ENCODE data around the gene ZNF112. TPM values are rescaled to one million over a fixed set of nuclear protein-coding genes. Genes with fewer than 3 reads are reported as not detected.
"Not testable (repeated sequence)": the region's sequence is repeated elsewhere in the genome, so short reads cannot be mapped to it uniquely, and the experiment has no call there.

The ZNF112 gene
- total RNA-seq (2021), result 7.8 and 8.2 TPM in 2 replicates
- percentile 80 among the genes with signal in this experiment for Bru-seq, nascent RNA
- BruChase-seq, experiment 1, labeled RNA remaining after a 2-hour chase, result percentile 94 among the genes with signal in this experiment
- BruChase-seq, experiment 2, labeled RNA remaining after a 6-hour chase, result percentile 66 among the genes with signal in this experiment
- long read RNA-seq, partial matches to known transcripts, result 1 of 6 reads
- long read RNA-seq, other reads (novel, unspliced or antisense), result 1 of 6 reads

DNA sequence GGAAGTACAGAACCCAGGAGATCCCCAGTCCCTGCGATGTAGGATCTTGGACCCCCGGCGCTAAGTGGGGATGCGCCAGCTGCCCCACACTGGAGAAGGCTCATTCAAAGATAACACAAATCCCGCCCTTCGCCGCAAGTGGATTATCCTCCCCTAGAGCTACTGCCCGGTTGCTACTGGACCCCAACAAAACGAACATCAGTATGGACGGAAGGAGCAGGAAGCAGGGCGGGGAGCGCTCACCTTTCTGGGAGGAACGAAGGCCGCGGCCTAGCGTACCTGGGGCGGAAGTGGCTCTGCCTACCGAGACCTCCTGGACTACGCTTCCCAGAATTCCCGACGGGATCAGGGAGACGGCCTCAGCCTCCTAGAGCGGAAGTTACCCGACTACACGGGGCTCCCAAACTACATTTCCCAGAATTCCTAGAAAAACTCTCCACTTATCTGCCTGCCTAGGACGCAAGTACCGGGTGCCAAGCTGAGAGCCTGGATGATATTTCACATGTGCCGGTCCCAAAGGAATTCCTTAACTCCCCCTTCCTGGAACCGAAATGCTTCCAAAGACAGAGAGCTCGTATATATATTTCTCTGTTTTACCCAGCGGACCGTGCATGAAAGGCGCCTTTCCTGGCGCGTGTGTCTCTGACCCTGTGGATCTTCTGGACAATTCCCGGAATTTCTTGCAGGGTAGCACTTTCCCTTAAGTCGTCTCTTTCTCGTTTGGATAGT is at the start of gene ZNF112:
ZNF112 (minus strand) TSS at position 298 of the 729 bp plus-strand sequence. CDS start 16,141 bp downstream, outside the sequence.
- no TSS peak for BruUV-seq (replicated peaks)
- H3K9me3 ChIP-seq (ENCODE audit: low read depth, low read length, poor library complexity, severe bottlenecking), result peaks cover 5% of the 10 kb centered on the region
- intact Hi-C loops (cut with micrococcal nuclease; ENCODE audit: unreplicated experiment), result no loop called here
- peak; percentile 97 for DNase-seq (ENCODE audit: low spot score)
- H3K4me1 ChIP-seq (ENCODE audit: insufficient read depth, low read length, poor library complexity, severe bottlenecking), result no peaks in the 10 kb centered on the region
- TF ChIP-seq, protein P1, sequence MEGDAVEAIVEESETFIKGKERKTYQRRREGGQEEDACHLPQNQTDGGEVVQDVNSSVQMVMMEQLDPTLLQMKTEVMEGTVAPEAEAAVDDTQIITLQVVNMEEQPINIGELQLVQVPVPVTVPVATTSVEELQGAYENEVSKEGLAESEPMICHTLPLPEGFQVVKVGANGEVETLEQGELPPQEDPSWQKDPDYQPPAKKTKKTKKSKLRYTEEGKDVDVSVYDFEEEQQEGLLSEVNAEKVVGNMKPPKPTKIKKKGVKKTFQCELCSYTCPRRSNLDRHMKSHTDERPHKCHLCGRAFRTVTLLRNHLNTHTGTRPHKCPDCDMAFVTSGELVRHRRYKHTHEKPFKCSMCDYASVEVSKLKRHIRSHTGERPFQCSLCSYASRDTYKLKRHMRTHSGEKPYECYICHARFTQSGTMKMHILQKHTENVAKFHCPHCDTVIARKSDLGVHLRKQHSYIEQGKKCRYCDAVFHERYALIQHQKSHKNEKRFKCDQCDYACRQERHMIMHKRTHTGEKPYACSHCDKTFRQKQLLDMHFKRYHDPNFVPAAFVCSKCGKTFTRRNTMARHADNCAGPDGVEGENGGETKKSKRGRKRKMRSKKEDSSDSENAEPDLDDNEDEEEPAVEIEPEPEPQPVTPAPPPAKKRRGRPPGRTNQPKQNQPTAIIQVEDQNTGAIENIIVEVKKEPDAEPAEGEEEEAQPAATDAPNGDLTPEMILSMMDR (conservative IDR thresholded peaks at IDR 0.05; ENCODE audit: low read depth, low read length), result no peak
- no peak for TF ChIP-seq EZH2 (IDR thresholded peaks at IDR 0.05; ENCODE audit: borderline replicate concordance, low read depth, low read length, poor library complexity, severe bottlenecking)
- ChIA-PET CTCF (no interaction called here), POLR2A (ENCODE audit: low non-redundant PET) (no interaction called here)
- H3K27ac ChIP-seq (ENCODE audit: low read depth, low read length, poor library complexity, severe bottlenecking), result peak within 1 kb of the TSS; percentile 39
- no peaks in the 10 kb centered on the region for H3K36me3 ChIP-seq (ENCODE audit: insufficient read depth, low read length, poor library complexity, severe bottlenecking)
- no peaks in the 10 kb centered on the region for H3K27me3 ChIP-seq (replicated peaks; ENCODE audit: insufficient read depth, low read depth, low read length, poor library complexity)
- H3K4me3 ChIP-seq (ENCODE audit: low read depth, low read length, poor library complexity, severe bottlenecking), result peak within 1 kb of the TSS; percentile 64

DNA sequence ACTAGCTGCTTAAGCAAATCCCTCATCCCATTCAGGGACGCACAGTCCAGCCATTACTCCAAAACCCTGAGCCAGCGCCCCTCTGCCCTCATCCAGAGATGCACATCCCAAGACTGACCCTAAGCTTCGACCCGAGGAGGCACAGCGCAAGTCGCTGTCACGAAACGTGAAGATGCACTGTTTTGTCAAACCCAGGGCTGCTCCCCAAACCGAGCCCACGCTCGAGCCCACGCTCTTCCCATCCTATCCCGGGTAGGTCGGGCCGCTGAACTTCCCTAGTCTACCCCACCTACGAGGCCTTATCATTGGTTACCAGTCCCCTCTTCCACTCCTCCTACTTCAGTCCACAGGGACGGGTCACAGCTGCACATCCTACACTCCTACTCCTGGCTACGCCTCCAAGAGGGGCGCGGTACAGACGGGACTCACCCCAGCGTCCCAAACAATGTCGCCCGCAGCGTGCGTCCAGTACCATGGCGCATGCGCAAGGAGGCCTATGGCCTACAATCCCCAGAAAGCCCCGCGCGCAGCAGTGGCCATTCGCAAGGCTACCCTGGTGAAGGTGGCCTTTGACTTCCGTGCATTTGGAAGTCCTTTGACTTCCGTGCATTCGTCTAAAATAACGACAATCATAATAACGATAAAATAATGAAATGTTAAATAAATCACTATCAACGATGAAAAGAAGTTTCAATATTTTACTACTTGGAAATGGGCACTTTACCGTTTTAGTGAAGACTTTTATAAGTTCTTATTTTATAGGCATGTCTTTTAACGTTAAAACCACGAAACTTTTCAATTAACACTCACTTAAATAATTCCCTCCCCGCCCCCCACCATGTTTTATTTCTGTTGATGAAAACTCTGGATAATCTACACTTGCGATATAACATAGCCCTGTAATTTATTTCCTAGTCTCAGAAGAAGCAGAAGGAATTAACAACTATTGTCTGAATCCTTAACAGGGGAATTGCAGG is 44.9 kb upstream of the ZNF112 start, which contains the start of gene ZNF285:
ZNF285 (minus strand) TSS at position 470 of the 977 bp plus-strand sequence. CDS start 4,395 bp downstream, outside the sequence.
- Histone ChIP-seq H3K27ac (ENCODE audit: low read depth, low read length, poor library complexity, severe bottlenecking) (no peak within 1 kb of the TSS), H3K4me3 (ENCODE audit: low read depth, low read length, poor library complexity, severe bottlenecking) (peak within 1 kb of the TSS; percentile 57), H3K4me1 (ENCODE audit: insufficient read depth, low read length, poor library complexity, severe bottlenecking) (no peaks in the 10 kb centered on the region), H3K36me3 (ENCODE audit: insufficient read depth, low read length, poor library complexity, severe bottlenecking) (no peaks in the 10 kb centered on the region), H3K27me3 (replicated peaks; ENCODE audit: insufficient read depth, low read depth, low read length, poor library complexity) (no peaks in the 10 kb centered on the region), H3K9me3 (ENCODE audit: low read depth, low read length, poor library complexity, severe bottlenecking) (no peaks in the 10 kb centered on the region)
- POLR2A ChIA-PET (ENCODE audit: low non-redundant PET), result interaction anchor here (0.8 kb wide), 1 partner anchor 248 kb away, joined by 3 read pairs; no protein-coding TSS in a partner anchor
- intact Hi-C loops (cut with micrococcal nuclease; ENCODE audit: unreplicated experiment), result no loop called here
- CTCF ChIA-PET, result no interaction called here
- TF ChIP-seq, protein P1 (conservative IDR thresholded peaks at IDR 0.05; ENCODE audit: low read depth, low read length), result no peak
- TF ChIP-seq EZH2 (IDR thresholded peaks at IDR 0.05; ENCODE audit: borderline replicate concordance, low read depth, low read length, poor library complexity, severe bottlenecking), result no peak
- BruUV-seq (replicated peaks), result TSS peak; percentile 71
- DNase-seq (ENCODE audit: low spot score), result peak; percentile 95

DNA sequence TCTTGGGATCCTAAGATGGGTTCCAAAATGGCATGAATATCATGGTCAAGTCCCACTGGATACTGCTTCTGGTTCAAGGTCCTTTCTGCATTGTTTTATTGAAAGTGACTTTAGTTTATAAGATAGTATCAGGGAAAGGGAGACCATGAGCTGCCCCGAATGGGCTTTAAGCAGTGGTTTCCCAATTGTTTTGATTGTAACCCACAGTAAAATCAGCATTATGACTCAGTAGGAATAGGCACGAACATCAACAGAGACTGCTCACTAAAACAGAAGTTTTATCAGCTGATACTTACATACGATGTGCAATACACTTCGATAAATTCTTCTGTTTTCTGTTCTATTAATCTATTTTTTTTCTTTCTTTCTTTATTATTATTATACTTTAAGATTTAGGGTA is 32.8 kb upstream of the ZNF112 start:
- DNase-seq (ENCODE audit: low spot score); BruUV-seq (replicated peaks): not testable (repeated sequence)

More for the DNA sequence above, 32.8 kb upstream of the ZNF112 start:
- H3K27me3 ChIP-seq (replicated peaks; ENCODE audit: insufficient read depth, low read depth, low read length, poor library complexity); H3K27ac ChIP-seq (ENCODE audit: low read depth, low read length, poor library complexity, severe bottlenecking); CTCF ChIA-PET; H3K9me3 ChIP-seq (ENCODE audit: low read depth, low read length, poor library complexity, severe bottlenecking); intact Hi-C loops (cut with micrococcal nuclease; ENCODE audit: unreplicated experiment); POLR2A ChIA-PET (ENCODE audit: low non-redundant PET); H3K4me1 ChIP-seq (ENCODE audit: insufficient read depth, low read length, poor library complexity, severe bottlenecking); H3K36me3 ChIP-seq (ENCODE audit: insufficient read depth, low read length, poor library complexity, severe bottlenecking); H3K4me3 ChIP-seq (ENCODE audit: low read depth, low read length, poor library complexity, severe bottlenecking): not testable (repeated sequence)
